Nephron (organoid): Measurements from ENCODE around the gene IL22RA2.

Experiments
- H3K27ac Mint-ChIP-seq, 3 experiments: 2 replicates each; pipeline ENCODE4 v1.8.0; 2020; ENCODE audit warnings: mixed read lengths in 3 of 3, mild to moderate bottlenecking in 2 of 3, moderate library complexity in 1 of 3
- H3K27me3 Mint-ChIP-seq: 2 replicates; pipeline ENCODE4 v1.8.0; 2021; ENCODE audit warnings: low read depth, mild to moderate bottlenecking, moderate library complexity, mixed read lengths
- H3K36me3 Mint-ChIP-seq: 2 replicates; pipeline ENCODE4 v1.8.0; 2020; ENCODE audit warnings: low read depth, mixed read lengths
- H3K4me1 Mint-ChIP-seq: 2 replicates; pipeline ENCODE4 v1.8.0; 2020; ENCODE audit warnings: mixed read lengths
- H3K4me3 Mint-ChIP-seq, 3 experiments: 2 replicates each; pipeline ENCODE4 v1.8.0; 2020; ENCODE audit warnings: mild to moderate bottlenecking in 3 of 3, mixed read lengths in 3 of 3, moderate library complexity in 2 of 3
- H3K9me3 Mint-ChIP-seq: 2 replicates; pipeline ENCODE4 v1.8.0; 2020; ENCODE audit warnings: mixed read lengths
- TF ChIP-seq, protein P1 (sequence below), 3 experiments: fragments of 200-600 bp; sonication (generic); IDR thresholded peaks; one replicate each; pipeline ENCODE4 v1.5.0; 2021; ENCODE audit warnings: antibody characterized with exemption in 3 of 3; ENCODE audit not compliant: unreplicated experiment in 3 of 3

IL22RA2 gene

DNA sequence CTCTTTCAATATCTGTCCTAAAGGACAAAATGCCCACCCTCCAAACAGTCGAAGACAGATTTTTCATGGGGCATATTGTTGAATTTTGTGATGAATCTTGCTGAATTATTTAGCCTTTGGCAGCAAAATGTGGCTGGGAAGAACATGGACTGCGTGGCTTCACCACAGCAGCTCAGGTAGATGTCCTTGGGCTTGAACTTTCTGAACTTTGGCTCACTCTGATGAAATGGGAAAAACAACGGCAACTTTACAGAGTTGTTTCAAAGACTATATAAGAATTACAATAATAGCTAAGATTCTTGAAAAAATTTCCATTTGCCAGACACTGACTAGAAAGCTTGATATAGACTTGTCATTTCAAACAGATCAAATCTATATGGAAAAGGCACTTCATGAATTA, 75.9 kb downstream of the IL22RA2 start:
- no peaks in the 10 kb centered on the region for H3K36me3 Mint-ChIP-seq
- TF ChIP-seq, protein P1, sequence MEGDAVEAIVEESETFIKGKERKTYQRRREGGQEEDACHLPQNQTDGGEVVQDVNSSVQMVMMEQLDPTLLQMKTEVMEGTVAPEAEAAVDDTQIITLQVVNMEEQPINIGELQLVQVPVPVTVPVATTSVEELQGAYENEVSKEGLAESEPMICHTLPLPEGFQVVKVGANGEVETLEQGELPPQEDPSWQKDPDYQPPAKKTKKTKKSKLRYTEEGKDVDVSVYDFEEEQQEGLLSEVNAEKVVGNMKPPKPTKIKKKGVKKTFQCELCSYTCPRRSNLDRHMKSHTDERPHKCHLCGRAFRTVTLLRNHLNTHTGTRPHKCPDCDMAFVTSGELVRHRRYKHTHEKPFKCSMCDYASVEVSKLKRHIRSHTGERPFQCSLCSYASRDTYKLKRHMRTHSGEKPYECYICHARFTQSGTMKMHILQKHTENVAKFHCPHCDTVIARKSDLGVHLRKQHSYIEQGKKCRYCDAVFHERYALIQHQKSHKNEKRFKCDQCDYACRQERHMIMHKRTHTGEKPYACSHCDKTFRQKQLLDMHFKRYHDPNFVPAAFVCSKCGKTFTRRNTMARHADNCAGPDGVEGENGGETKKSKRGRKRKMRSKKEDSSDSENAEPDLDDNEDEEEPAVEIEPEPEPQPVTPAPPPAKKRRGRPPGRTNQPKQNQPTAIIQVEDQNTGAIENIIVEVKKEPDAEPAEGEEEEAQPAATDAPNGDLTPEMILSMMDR (IDR thresholded peaks at IDR 0.05; ENCODE audit: unreplicated experiment in 3 of 3): no peak
- no peak overlapping the region for H3K27ac Mint-ChIP-seq
- no peaks in the 10 kb centered on the region for H3K27me3 Mint-ChIP-seq
- H3K4me1 Mint-ChIP-seq: peaks cover 5% of the 10 kb centered on the region
- no peaks in the 10 kb centered on the region for H3K9me3 Mint-ChIP-seq
- no peak overlapping the region for H3K4me3 Mint-ChIP-seq

DNA sequence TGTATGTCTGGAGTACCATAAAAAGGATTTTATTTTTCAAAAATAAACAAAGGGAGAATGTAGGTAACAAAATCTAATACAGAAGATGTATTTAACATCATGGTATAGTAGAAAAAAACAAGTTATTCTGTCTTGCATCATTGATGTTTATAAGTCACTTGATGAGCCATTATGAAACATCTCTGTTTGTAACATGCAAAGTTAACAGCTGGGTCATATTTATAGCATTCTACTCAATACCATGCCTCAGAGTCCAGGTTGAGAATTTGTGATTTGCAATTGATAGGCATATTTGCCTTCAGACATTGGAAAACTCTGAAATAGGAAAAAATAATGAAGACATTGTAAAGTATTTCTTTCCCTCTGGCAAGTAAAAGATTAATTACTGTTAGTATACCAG, 76.4 kb downstream of the IL22RA2 start:
- no peaks in the 10 kb centered on the region for H3K9me3 Mint-ChIP-seq

DNA sequence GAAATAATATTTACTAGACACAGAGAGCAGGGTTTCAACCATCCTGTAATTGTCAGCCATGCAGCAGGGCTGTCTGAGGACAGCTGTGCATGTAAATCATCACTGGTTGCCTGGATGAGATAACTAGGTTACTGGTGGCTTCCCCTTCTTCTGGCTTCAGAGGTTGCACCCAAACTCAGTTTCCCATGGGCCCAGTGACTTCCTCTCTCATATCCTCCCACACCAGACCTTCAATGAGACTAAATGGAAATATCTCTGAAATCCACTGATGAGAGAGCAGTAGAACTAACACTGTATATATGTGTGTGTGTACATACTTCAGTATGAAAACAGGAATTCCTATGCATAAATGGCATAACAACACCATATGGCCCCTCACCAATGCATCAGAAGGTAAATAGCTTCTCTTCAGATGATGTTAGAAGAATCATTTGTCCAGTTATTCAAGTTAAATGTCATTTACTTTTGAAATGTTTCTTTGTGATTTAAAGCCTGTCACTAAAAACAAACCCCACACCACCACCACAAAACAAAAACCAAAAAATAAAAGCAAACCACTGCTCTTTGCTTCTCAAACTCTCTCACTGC, 77.7 kb downstream of the IL22RA2 start:
- no peaks in the 10 kb centered on the region for H3K36me3 Mint-ChIP-seq
- H3K9me3 Mint-ChIP-seq: no peaks in the 10 kb centered on the region
- H3K27me3 Mint-ChIP-seq: no peaks in the 10 kb centered on the region
- TF ChIP-seq, protein P1 (IDR thresholded peaks at IDR 0.05; ENCODE audit: unreplicated experiment in 3 of 3): no peak
- no peak overlapping the region for H3K4me3 Mint-ChIP-seq
- peaks cover 5% of the 10 kb centered on the region for H3K4me1 Mint-ChIP-seq
- H3K27ac Mint-ChIP-seq: no peak overlapping the region

More for the DNA sequence above, 76.4 kb downstream of the IL22RA2 start:
- TF ChIP-seq, protein P1 (IDR thresholded peaks at IDR 0.05; ENCODE audit: unreplicated experiment in 3 of 3): no peak
- Mint-ChIP-seq H3K4me1 (peaks cover 5% of the 10 kb centered on the region), H3K27ac (no peak overlapping the region), H3K4me3 (no peak overlapping the region), H3K27me3 (no peaks in the 10 kb centered on the region), H3K36me3 (no peaks in the 10 kb centered on the region)

DNA sequence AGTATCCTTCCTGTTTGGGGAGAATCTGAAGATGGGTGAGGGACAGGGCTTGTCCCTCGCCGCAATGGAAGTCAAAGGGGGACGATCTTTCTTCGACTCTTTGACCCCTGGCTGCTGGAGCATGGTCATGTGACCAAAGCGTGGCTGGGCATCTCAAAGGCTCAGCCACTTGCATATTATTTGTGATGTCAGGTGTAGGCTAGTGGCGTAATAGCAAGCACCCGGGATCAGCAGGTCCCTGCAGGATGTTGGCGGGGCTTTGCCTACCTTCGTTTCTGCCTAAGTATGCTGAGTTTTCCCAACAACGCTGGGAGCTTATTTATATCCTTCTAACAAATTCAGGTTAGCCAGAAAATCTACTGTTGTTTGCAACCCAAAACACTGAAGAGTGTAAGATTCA, 78.4 kb downstream of the IL22RA2 start:
- Mint-ChIP-seq H3K36me3 (no peaks in the 10 kb centered on the region), H3K27ac (no peak overlapping the region), H3K4me3 (no peak overlapping the region), H3K9me3 (no peaks in the 10 kb centered on the region), H3K4me1 (peaks cover 5% of the 10 kb centered on the region), H3K27me3 (no peaks in the 10 kb centered on the region)
- TF ChIP-seq, protein P1 (IDR thresholded peaks at IDR 0.05; ENCODE audit: unreplicated experiment in 3 of 3): no peak

DNA sequence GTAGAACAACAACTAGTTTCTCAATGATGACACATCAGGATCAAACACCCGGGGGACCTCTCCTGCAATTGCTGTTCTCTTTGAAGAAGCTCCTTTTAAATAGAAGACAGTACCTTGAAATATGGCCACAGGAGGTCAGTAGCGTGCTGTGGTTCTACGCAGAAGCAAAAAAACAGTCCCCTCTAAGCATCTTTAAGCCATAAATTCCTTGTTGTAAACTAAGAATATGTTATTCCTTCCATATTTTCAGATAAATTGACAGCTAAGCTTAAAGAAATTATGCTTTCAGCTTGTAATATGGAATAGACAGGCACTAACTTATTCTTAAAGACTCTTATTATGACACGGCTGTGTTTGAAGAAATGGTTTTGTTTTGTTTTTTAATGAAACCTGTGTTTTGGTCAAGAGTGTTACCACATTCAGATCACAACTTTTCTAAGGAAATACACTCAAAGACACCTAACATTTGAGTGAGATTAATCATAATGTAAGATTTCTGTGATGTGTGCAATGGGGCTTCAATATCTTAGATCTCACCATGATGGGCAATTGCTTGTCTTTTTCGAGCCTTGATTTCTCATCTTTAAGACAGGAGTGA, 78.9 kb downstream of the IL22RA2 start:
- H3K4me1 Mint-ChIP-seq: peaks cover 5% of the 10 kb centered on the region
- H3K9me3 Mint-ChIP-seq: no peaks in the 10 kb centered on the region
- no peak overlapping the region for H3K4me3 Mint-ChIP-seq
- no peaks in the 10 kb centered on the region for H3K36me3 Mint-ChIP-seq
- no peak overlapping the region for H3K27ac Mint-ChIP-seq
- H3K27me3 Mint-ChIP-seq: no peaks in the 10 kb centered on the region
- TF ChIP-seq, protein P1 (IDR thresholded peaks at IDR 0.05; ENCODE audit: unreplicated experiment in 3 of 3): peak; percentile 69 to 74 (median 73)
